ENCODE data around the gene CCER1. TPM values are rescaled to one million over a fixed set of nuclear protein-coding genes. Genes with fewer than 3 reads are reported as not detected.

The CCER1 gene
- total RNA-seq, 4 donors from 2014 or later: not detected

GRCh38 chr12:90959538-90960139 is 4.7 kb upstream of the CCER1 start:
- Histone ChIP-seq H3K4me1 (no peaks in the 10 kb centered on the region), H3K4me3 (no peak overlapping the region), H3K27ac (no peak overlapping the region), H3K27me3 (no peaks in the 10 kb centered on the region), H3K9me3 (no peaks in the 10 kb centered on the region), H3K36me3 (no peaks in the 10 kb centered on the region)
- WGBS: 3% methylated on average over 4 of the region's 4 CpGs
- TF ChIP-seq POLR2AphosphoS5 (IDR thresholded peaks at IDR 0.05): no peak
- no peak for TF ChIP-seq POLR2A (IDR thresholded peaks at IDR 0.05)
- peak; percentile 16 to 69 for TF ChIP-seq CTCF (IDR thresholded peaks at IDR 0.05)
- no peak for DNase-seq (ENCODE audit: low spot score in 2 of 2)

GRCh38 chr12:90959032-90959431 is 4.1 kb upstream of the CCER1 start:
- no peak for DNase-seq (ENCODE audit: low spot score in 2 of 2)
- H3K9me3 ChIP-seq: no peaks in the 10 kb centered on the region
- H3K27me3 ChIP-seq: no peaks in the 10 kb centered on the region
- H3K36me3 ChIP-seq: no peaks in the 10 kb centered on the region
- no peaks in the 10 kb centered on the region for H3K4me1 ChIP-seq
- 56% methylated on average over 4 of the region's 4 CpGs for WGBS
- H3K4me3 ChIP-seq: no peak overlapping the region
- no peak overlapping the region for H3K27ac ChIP-seq
- TF ChIP-seq CTCF (IDR thresholded peaks at IDR 0.05): no peak
- no peak for TF ChIP-seq POLR2A (IDR thresholded peaks at IDR 0.05)
- TF ChIP-seq EP300 (IDR thresholded peaks at IDR 0.05): no peak
- TF ChIP-seq POLR2AphosphoS5 (IDR thresholded peaks at IDR 0.05): no peak

GRCh38 chr12:90958347-90958746 is 3.4 kb upstream of the CCER1 start:
- H3K36me3 ChIP-seq: no peaks in the 10 kb centered on the region
- TF ChIP-seq POLR2AphosphoS5 (IDR thresholded peaks at IDR 0.05) (no peak), CTCF (IDR thresholded peaks at IDR 0.05) (no peak), POLR2A (IDR thresholded peaks at IDR 0.05) (no peak), EP300 (IDR thresholded peaks at IDR 0.05) (no peak)
- no peak overlapping the region for H3K4me3 ChIP-seq
- DNase-seq (ENCODE audit: low spot score in 2 of 2): no peak
- no peak overlapping the region for H3K27ac ChIP-seq
- H3K4me1 ChIP-seq: no peaks in the 10 kb centered on the region
- no peaks in the 10 kb centered on the region for H3K27me3 ChIP-seq
- WGBS: 74% methylated on average over 3 of the region's 3 CpGs
- H3K9me3 ChIP-seq: no peaks in the 10 kb centered on the region

- 93% methylated on average over 23 of the region's 25 CpGs for WGBS
- DNase-seq (ENCODE audit: low spot score in 2 of 2): no peak
- Histone ChIP-seq H3K27me3 (no peaks in the 10 kb centered on the region), H3K36me3 (no peaks in the 10 kb centered on the region), H3K4me1 (no peaks in the 10 kb centered on the region), H3K27ac (no peak overlapping the region), H3K4me3 (no peak overlapping the region), H3K9me3 (no peaks in the 10 kb centered on the region)
- TF ChIP-seq EP300 (IDR thresholded peaks at IDR 0.05) (no peak), POLR2AphosphoS5 (IDR thresholded peaks at IDR 0.05) (no peak), POLR2A (IDR thresholded peaks at IDR 0.05) (no peak), CTCF (IDR thresholded peaks at IDR 0.05) (no peak)
Measured at GRCh38 chr12:90954428-90954827, 548 bp downstream of the CCER1 start.

GRCh38 chr12:90953956-90954421 is 987 bp downstream of the CCER1 start:
- H3K9me3 ChIP-seq: no peaks in the 10 kb centered on the region
- no peak overlapping the region for H3K27ac ChIP-seq
- no peak for DNase-seq (ENCODE audit: low spot score in 2 of 2)
- WGBS: 89% methylated on average over 32 of the region's 32 CpGs
- H3K36me3 ChIP-seq: no peaks in the 10 kb centered on the region
- no peaks in the 10 kb centered on the region for H3K4me1 ChIP-seq
- no peak for TF ChIP-seq CTCF (IDR thresholded peaks at IDR 0.05)
- no peak for TF ChIP-seq POLR2A (IDR thresholded peaks at IDR 0.05)
- TF ChIP-seq POLR2AphosphoS5 (IDR thresholded peaks at IDR 0.05): no peak
- no peak for TF ChIP-seq EP300 (IDR thresholded peaks at IDR 0.05)
- no peak overlapping the region for H3K4me3 ChIP-seq
- no peaks in the 10 kb centered on the region for H3K27me3 ChIP-seq
